CD4-positive, alpha-beta T cell treated with Interleukin-10 for 1 hour (primary cell): Measurements from ENCODE around the gene NFIC.
"Not testable (repeated sequence)": the region's sequence is repeated elsewhere in the genome, so short reads cannot be mapped to it uniquely, and the experiment has no call there.

ENCODE experiments used
- DNase-seq: peaks from one replicate; pipeline ENCODE4 v3.0.0-alpha.2; 2020

NFIC gene

DNA sequence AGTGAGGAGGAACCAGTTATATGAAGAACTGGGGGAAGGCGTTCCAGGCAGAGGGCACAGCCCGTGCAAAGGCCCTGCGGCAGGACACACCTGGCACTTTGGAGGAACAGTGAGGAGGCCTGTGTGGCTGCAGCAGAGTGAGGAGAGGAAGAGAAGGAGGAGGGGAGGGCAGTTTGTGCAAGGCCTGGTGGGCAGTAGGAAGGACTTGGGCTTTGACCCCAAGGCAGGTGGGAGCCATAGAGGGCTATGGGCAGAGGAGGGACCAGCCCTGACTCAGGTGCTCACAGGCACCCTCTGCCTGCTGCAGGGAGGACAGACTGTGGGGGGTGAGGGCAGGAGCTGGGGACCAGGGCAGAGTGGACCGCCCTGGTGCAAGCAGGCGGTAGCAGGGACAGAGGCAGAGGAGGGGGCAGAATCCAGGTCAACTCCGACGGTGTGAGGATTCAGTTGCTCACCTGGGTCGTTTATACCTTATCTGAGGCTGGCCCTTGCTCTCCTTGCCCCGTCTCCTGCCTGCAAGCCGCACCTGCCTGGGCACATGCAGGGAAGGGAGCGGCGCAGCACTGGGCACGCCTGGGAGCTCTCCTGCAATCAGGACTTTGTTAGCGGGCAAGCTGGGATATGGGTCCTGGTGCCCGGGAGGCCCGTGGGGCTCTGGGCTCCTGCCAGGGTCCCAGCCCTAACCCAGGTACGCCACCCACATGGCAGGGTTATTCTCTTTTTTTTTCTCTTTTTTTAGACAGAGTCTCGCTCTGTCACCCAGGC, 34.8 kb downstream of the NFIC start:
- no peak for DNase-seq

GRCh38 chr19:3402631-3403443, 36.5 kb downstream of the NFIC start:
- DNase-seq, result no peak

DNA sequence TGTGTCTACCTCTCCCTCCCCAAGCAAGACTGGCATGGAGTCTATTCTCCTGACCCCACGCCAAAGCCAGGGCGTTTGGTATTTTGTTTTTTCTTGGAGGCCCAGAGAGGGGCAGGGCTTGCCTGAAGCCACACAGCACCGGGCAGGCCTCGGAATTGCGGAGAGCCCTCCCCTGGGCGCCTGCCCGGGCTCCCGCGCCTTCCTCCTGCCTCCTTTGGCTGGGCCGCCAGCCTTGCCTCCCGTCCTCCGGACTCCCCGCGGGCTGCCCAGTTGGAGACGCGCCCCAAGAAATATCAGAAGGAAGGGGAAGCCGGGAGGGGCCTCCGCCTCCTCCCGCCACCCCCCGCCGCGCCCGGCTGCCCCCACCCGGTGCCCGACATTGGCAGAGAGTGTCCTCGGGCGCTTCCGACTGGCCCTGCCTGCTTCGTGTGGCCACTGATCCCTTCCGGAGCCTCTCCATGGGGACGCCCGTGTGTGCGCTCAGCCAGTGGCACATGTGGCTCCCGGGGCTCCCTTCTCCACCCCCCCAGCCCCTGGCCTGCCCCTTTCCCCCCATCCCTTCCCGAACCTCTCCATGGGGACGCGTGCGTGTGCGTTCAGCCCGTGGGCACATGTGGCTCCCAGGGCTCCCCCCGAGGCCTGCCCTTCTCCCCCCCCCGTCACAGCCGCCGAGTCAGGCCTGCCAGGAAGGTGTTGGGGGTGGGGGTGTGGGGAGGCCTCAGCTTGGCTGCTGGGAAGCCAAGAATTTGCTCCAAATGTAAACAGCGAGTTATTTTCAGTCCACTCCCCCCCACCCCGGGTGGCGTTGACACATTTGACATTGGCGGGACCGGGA, 37.3 kb downstream of the NFIC start:
- no peak for DNase-seq

- DNase-seq, result no peak
These were observed 38.2 kb downstream of the NFIC start for GRCh38 chr19:3404324-3405260.

GRCh38 chr19:3405261-3405653, 38.9 kb downstream of the NFIC start:
- DNase-seq, result no peak

- no peak for DNase-seq
These were observed 40.3 kb downstream of the NFIC start for GRCh38 chr19:3406571-3407111.

DNA sequence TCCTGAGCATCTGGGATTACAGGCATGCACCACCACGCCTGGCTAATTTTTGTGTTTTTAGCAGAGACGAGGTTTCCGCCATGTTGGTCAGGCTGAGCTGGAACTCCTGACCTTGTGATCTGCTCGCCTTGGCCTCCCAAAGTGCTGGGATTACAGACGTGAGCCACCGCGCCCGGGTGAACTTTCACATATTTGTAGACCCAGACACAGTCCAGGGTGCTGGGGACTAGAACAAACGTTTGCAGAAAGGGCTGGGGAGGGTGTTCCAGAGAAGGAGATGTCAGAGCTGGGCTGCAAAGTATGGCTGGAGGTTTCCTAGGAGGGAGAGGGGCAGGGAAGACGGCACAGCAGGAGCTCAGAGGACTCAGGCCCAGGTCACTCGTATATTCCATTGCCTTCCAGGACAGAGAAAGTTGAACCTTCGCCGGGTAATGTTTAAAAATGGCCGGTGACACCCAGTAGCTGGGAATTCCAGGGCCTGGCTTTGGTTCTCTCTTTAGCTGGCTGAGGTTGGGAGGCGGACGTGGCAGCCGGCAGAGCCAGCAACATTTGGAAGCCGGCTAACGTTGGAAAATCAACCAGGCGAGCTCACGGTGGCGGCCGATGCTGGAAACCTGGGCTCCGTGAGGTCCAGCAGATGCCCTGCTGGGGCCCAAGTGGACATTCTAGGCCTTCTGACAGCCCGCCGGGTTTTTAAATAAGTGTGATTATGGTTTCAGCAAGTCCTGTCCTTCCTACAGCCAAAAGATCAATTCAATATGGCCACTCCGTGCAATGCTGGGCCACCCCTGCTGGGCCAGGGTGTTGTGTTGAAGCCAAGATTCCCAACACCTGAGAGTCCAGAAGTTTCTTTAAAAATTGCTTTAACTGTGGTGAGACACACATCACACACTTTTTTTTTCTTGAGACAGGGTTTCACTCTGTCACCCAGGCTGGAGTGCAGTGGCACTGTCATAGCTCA, 41.5 kb downstream of the NFIC start:
- DNase-seq, result no peak

DNA sequence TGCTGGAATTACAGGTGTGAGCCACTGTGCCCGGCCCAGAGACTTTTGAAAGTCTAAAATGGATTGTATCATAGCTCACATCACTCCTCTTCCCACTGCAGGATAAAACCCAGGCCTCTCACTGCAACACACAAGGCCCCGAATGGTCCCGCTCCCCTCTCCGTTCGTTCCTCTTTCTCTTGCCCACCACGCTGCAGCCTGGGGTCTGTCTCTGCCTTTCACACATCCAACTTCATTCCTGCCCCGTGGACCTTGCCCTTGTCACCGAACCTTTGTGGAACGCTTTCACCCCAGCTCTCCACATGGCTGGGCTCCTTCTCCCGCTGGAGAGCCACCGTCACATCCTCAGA, 42.6 kb downstream of the NFIC start:
- no peak for DNase-seq

DNA sequence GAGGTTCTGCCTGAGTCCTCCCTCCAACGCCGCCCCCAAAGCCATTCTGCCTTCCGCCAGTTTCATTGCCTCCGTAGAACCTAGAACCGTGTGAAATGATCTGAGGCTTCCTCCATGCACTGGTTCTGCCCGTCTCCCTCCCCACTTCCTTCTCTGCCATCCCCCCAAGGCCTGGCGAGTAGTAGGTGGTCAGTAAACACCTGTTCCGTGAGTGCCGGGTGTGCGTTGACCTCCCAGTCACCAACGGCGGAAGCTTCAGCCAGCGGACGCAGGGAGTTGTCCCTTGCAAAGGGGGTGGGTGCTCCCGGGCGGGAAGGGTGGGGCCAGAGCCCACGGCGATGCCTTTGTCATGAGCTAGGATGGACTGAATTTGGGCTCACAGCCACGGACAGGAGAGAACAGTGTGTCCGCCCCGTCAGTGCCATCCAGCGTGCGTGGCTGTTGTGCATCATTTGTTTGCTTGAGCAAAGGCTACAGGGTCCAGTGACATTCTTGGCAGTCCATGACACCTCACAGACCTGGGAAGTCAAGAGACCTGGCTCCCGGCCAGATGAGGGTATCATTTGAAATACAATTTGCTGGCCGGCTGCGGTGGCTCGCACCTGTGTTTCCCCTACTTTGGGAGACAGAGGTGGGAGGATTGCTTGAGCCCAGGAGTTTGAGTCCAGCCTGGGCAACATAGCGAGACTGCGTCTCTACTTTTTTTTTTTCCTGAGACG, 43.1 kb downstream of the NFIC start:
- no peak for DNase-seq

DNA sequence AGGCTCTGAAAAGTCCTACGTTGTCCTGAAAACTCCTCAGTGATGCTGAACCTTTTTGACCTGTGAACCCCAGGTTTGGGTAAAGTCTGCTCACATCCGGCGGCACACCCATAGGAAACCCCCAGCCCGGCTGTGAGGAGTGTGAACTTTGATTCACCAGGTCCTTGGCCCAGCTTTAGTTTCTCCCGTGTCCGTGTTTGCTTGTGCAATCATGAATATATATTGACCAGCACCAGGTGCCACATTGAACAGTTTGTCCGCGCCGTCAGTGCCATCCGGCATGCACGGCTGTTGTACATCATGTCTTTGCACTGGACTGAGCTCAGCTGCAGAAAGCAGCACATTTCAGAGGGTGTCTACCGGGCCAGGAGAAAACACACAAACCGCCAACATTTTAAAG, 45.3 kb downstream of the NFIC start:
- DNase-seq, result no peak

DNA sequence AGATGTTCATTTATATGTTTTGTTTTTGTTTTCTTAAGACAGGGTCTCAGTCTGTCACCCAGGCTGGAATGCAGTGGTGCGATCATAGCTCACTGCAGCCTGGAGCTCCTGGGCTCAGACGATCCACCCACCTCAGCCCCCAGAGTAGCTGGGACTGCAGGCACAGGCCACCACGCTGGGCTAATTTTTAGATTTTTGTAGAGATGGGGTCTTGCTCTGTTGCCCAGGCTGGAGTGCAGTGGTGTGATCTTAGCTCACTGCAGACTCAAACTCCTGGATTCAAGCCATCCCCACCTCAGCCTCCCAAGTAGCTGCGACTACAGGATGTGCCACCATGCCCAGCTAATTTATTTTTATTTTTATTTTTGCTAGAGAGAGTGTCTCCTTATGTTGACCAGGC, 45.7 kb downstream of the NFIC start:
- no peak for DNase-seq

- no peak for DNase-seq
These were observed 47.5 kb downstream of the NFIC start for GRCh38 chr19:3413796-3414327.

GRCh38 chr19:3415695-3416094, 49.3 kb downstream of the NFIC start:
- no peak for DNase-seq

- DNase-seq, result no peak
These were observed 53.9 kb downstream of the NFIC start for GRCh38 chr19:3420244-3420755.

DNA sequence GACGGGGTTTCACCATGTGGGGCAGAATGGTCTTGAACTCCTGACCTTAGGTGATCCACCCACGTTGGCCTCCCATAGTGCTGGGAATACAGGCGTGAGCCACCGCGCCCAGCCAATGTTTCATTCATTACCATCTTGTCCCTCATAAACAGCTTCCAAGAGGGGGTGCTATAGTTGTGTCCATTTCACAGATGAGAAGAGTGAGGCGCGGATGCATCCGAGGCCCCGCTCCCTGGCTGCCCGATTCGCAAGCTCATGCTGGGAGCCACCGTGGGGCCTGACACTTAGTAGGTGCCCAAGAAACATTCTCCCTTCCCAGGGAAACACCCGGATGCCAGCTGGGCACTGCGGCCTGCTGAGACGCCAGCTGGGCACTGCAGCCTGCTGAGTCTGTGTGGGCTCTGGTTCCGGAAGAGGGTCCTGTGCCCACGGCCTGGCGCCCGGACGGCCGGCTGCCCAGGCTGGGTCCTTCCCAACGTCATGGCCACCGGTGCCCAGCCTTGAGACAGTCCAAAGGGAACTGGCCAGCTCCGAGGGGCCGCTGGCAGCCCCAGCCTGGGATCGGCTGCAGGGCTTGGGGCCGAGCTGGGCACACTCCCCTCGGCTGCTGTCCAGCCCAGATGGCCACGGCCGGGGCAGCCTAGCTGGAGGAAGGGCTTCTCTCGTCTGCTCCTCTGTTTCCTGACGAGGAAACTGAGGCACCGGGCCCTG, 54.7 kb downstream of the NFIC start:
- no peak for DNase-seq

- DNase-seq, result not testable (repeated sequence)
These were observed 55.3 kb downstream of the NFIC start for GRCh38 chr19:3421656-3422055.

GRCh38 chr19:3423183-3423829, 56.9 kb downstream of the NFIC start:
- no peak for DNase-seq

DNA sequence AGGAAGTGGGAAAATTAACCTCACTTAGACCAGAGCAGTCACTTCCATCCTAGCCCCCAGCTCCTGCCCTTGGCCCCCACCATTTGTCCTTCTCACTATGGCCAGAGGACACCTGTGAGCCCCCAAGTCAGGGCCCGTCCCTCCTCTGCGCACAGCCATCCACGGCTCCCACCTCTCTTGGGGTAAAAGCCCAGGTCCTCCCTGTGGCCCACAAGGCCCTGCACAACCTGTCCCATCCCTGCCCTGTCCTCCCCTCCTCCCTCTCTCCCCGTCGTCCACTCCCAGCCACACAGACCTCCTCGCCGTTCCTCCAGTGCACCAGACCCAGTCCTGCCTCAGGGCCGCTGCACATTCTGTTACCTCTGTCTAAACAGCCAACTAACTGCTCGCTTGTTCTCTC, 60.0 kb downstream of the NFIC start:
- no peak for DNase-seq

DNA sequence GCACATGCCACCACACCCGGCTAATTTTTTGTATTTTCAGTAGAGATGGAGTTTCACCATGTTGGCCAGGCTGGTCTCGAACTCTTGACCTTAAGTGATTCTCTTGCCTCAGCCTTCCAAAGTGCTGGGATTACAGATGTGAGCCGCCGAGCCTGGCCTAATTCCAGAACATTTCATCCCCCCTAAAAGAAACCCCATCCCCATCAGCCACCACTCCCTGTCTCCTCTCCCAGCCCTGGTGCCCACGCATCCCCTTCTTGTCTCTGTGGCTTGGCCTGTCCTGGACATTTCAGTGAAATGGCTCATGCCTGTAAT, 63.9 kb downstream of the NFIC start:
- DNase-seq, result not testable (repeated sequence)
